MM.1S (cell line): ENCODE data around the gene EIF2AK3.

Source experiments
- EZH2phosphoT487 ChIP-seq: fragments of 300-600 bp; sonication (generic); IDR thresholded peaks from 2 replicates; pipeline ENCODE4 v1.6.1; 2018; ENCODE audit warnings: antibody characterized with exemption, low read length
- TF ChIP-seq, protein P1 (sequence below): fragments of 300-600 bp; sonication (generic); IDR thresholded peaks from 2 replicates; pipeline ENCODE4 v1.5.1; 2016; ENCODE audit warnings: antibody characterized with exemption, low read length, mixed read lengths

DNA sequence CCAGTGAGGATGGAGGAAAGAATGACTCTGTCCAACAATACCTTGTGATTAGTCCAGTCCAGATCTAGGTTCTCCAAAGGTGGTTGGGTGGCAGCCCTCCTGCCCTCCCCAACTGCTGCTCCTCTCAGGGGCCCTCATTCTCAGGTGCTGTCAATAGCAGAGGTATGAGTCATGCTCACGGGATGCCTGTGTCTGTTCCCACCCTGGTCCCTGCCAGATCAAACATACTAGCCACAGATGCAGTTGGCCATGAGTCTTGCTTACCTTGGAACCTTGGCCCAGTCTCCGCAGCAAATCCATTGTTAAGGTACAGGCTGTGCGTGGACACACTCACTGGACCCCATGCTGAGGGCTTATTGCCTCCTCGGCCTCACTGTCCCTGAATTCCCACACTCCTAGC lies 39.3 kb upstream of the EIF2AK3 start:
- TF ChIP-seq EZH2phosphoT487 = no peak
- TF ChIP-seq, protein P1, sequence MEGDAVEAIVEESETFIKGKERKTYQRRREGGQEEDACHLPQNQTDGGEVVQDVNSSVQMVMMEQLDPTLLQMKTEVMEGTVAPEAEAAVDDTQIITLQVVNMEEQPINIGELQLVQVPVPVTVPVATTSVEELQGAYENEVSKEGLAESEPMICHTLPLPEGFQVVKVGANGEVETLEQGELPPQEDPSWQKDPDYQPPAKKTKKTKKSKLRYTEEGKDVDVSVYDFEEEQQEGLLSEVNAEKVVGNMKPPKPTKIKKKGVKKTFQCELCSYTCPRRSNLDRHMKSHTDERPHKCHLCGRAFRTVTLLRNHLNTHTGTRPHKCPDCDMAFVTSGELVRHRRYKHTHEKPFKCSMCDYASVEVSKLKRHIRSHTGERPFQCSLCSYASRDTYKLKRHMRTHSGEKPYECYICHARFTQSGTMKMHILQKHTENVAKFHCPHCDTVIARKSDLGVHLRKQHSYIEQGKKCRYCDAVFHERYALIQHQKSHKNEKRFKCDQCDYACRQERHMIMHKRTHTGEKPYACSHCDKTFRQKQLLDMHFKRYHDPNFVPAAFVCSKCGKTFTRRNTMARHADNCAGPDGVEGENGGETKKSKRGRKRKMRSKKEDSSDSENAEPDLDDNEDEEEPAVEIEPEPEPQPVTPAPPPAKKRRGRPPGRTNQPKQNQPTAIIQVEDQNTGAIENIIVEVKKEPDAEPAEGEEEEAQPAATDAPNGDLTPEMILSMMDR = no peak
